RPMI7951 (cell line): ENCODE results near the gene PLCB1. TPM values are rescaled to one million over a fixed set of nuclear protein-coding genes. Genes with fewer than 3 reads are reported as not detected.
A peak's percentile ranks its signal among the peaks of the same experiment; 100 is the strongest.

Source experiments
- DNase-seq: peaks from one replicate; pipeline ENCODE4 v3.0.0-alpha.2; 2012; ENCODE audit warnings: low read depth
- total RNA-seq: library from RNA; depleted of rRNA; stranded (reverse); fragments of >200 nt; shearing (Covaris generic); gene quantifications from 2 replicates; pipeline ENCODE4 v1.2.3, GENCODE V29; 2014

The PLCB1 gene
- total RNA-seq, 1 experiment from 2014 or later: 28.4 TPM

DNA sequence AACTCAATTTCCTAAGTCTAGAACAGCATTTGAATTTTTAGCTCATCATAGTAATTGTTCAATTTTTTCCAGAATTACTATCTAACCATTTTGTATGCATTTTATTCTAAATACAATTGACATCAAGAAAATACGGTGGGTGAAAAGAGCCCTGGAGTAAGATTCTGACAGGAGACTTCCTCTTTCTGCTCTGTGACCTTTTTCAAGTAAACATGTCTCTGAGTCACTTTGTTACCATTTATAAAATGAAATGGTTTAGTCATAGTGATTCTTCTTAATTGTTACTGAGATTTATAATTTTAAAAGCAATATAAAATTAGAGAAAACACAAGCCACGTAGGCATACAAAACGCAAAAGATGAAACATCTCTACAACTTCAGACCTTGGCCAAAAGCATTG, 80.2 kb downstream of the PLCB1 start:
- DNase-seq: no peak

DNA sequence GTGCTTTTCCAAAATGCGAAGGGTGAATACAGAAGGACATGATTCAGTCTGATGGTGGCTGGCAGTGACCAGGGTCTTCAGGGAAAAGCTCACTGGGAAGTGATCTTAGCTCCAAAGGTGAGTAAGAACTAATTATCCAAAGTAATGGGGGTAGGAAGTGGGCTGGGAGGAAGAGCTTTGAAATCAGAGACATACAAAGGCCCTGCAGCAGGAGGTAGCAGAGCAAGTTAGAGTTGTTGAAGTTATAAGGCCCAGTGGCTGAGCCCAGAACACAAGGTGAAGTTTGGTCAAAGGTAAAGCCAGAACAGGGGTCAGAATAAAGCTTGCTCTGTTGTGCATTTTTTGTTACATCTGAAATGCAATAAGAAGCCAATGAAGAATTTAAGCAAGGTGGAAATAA, 81.2 kb downstream of the PLCB1 start:
- no peak for DNase-seq

DNA sequence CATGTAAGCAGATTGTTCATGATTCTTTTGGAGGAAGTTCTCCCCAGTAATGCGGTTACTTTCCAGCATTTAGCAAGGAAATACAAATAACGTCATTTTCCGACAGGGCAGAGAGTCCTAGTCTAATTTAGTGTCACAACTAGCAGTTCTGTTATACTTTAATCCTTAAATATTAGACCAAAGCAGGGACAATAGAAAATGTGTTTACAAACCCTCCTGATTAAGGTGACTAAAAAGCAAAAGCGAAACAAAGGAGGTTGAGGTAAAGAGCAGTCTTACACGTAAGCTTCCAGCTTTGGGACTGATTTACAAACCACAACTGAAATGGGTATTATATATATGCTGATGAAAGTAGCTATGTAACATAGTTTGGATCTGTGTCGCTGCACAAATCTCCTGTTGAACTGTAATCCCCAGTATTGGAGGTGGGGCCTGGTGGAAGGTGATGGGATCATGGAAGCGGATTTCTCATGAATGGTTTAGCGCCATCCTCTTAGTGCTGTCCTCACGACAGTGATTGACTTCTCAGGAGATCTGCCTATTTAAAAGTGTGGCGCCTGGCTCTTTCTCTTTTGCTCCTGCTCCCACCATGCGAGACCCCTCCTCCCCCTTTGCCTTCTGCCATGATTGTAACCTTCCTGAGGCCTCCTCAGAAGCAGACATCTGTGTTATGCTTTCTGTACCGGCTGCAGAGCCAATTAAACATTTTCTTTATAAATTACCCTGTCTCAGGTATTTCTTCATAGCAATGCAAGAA, 81.9 kb downstream of the PLCB1 start:
- DNase-seq: no peak

DNA sequence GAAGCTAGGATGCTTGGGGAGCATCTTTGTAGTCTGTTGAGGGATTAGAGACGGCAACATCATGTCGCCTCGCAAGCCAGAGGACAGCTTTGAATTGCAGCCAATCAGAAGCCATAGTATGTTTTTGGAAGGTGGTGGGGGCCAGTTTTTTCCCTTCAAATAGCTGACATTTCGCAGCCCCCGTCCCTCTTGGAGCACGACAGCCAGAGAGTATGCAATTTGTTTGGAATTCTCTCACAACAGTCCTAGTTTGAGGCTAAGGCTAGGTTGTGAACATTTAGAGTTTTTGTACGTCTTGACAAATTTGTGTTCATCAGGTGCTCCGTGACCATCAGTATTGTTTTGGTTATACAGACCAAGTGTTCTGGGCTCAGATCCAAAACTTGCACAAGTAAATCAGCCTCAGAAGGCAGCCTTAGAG, 83.3 kb downstream of the PLCB1 start:
- peak; percentile 16 for DNase-seq

DNA sequence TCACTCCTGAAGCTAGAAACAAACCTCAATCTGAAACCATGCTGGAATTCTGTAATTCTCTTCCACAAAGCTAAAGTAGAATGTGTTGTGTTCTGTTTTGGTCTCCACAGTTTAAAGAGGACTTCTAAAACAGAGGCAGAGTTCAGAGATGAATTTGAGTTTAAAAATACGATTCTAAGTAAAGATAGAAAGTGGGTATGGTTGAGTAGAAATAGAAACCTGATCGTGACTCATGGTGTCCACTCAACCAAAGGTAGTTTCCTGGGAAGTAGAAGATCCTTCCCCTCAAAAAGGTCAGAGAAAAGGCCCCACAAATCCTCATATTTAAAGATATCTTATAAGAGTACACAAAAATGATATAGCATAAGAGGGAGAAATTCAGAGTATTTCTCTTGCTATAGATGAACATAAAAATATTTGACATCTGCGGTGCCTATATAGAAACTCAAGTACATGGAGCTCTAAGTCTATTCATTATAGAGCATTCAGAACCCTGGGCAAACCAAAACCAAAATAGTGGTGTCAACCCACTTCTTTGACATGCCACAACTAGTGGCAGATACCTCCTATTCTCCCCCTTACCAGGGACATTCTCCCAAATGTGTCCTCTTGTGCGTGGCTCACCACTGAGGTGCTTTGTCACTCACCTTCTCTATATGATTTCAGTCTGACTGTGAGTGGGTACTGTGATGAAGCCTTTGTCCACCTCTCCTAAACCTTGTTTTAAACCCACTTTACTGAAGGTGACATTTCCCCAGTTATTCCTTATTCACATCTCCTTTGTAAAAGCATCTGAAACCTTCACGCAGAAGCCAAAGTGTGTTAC, 84.5 kb downstream of the PLCB1 start:
- DNase-seq: no peak

GRCh38 chr20:8218861-8219260, 86.8 kb downstream of the PLCB1 start:
- DNase-seq: peak; percentile 19

GRCh38 chr20:8219403-8219802, 87.3 kb downstream of the PLCB1 start:
- DNase-seq: no peak

DNA sequence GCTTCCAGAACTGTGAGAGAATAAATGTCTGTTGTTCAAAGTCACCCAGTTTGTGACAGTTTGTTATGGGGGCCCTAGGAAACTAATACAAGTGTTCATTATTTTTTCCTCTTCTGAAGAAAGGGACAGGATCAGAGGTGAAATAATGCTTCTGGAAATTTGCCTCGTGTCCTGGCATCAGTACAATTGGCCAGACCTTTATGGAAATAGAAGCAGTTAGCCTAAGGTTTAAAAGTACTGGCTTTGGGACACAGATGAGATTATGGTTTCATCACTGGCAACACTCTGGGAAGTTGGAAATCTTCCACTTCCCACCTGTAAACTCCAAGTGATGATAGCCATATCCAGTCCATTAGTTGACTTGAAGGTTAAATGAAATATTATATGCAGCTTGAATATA, 88.7 kb downstream of the PLCB1 start:
- no peak for DNase-seq

DNA sequence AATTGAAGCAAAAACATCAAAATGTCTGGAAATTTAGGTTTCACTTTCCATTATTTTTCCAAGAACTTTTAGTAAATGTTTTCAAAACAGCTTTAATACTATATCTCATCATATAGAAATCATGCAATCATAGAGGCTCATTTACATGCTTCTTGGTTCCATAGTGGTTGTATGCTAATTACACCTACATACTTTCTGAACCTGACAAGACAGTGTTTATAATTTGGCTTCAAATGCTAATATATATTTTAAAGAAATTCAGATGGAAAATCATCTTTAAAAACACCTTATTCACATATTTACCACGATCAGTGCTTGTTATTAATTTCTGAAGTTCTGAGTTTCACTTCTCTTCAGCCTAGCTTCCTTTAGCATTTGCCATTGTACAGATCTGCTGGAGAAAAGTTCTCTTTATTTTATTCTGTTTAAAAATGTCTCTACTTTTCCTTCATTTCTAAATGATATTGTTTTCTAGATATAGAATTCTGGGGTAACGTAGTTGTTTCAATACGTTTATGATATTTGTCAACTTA, 89.9 kb downstream of the PLCB1 start:
- no peak for DNase-seq

GRCh38 chr20:8223091-8223870, 91.2 kb downstream of the PLCB1 start:
- DNase-seq: peak; percentile 55

DNA sequence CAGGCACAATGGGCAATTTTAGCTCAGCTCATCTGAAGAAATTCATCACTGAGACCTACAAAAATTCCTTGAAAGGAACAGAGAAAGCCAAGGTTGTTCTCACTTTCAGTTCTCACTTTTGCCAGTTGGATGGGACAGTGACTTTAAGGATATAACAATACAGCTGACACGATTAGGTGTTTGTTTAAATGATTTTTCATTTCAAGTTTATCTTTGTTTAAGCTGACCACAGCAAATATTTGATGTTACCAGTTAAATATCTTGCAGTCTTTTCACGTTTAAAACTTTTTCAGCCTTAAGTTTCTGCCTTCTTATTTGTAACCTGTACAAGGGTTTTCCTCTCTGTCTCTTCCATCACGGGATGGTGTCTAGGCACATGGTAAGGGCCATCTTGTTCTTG, 93.6 kb downstream of the PLCB1 start:
- no peak for DNase-seq

GRCh38 chr20:8226106-8226505, 94.0 kb downstream of the PLCB1 start:
- no peak for DNase-seq

GRCh38 chr20:8227293-8227692, 95.2 kb downstream of the PLCB1 start:
- no peak for DNase-seq

GRCh38 chr20:8228315-8228714, 96.2 kb downstream of the PLCB1 start:
- DNase-seq: peak; percentile 10

- no peak for DNase-seq
Observed at GRCh38 chr20:8229090-8229489, 97.0 kb downstream of the PLCB1 start.

DNA sequence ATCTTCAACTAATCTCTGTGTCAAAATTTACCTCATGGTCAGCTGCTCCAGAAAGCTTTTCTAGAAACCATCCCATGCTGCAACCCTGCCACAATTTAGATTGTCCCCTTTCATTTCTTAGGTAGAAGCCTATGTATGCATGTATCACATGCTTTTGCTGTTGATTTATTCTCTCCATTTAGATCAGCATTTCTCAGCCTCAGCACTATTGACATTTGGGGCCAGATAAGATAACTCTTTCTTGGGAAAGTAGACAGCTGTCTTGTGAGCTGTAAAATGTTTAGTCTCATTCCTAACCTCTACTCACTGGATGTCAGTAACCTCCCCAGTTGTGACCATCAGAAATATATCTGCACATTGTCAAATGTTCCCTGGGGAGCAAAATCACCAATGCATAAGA, 99.0 kb downstream of the PLCB1 start:
- no peak for DNase-seq

DNA sequence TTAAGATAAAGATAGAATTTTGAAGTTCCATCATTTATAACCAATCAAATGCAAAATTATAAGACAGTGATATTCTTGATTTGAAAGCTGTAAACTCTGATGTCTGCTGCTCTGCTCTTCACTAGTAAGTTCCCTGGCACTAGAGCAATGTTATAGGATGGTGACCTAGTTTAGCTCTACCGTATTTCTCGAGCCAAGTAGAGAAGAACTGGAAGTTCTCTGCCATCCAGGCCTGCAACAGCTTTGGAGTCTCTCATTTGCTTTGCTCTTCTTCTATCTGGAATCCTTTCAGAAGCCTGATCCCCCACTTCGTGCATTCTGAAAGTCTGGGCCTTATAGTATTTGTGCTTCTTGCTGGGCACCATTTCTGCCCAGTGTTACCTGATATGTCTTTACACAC, 100.3 kb downstream of the PLCB1 start:
- DNase-seq: no peak

DNA sequence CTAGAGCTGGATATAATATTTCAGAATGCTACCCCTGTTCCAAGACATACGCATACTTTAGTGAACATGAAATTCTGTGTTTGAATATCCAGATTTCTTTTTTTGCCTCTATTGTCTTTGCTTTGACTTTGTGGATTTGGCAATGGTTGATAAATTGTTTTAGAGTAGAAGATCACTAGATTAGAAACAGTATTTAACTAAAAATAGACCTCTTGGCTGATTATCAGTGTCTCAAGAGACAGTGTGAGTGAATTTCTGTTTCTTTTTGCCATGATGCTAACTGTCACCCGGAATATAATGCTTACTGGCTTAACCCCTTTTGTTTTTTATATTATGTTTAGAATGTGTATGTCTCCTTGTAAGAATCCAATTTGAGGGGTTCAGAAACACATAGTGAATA, 102.5 kb downstream of the PLCB1 start:
- no peak for DNase-seq

- no peak for DNase-seq
Observed at GRCh38 chr20:8242066-8242465, 110.0 kb downstream of the PLCB1 start.

GRCh38 chr20:8242827-8243724, 111.0 kb downstream of the PLCB1 start:
- peak; percentile 10 for DNase-seq

DNA sequence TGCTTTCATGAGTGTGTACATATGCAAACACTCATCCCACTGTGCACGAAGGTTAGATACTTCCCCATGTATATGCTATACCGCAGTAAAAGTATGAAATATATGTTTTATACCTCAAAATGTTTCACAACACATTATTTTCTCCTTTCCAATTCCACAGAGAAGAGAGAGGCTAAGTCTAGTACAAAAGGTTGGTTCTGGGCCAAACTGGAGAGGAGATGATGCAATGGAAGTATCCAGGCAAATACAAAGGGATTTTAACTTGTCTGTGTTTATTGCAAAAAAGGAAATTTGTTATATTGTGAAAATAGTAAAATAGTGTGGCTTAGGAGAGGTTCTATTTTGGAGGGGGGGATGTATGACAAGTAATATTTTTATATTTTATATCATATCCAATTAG, 112.6 kb downstream of the PLCB1 start:
- DNase-seq: no peak
